ENCODE data around the gene MICAL3. TPM values are rescaled to one million over a fixed set of nuclear protein-coding genes. Genes with fewer than 3 reads are reported as not detected.

Gene MICAL3
- total and polyA plus RNA-seq, 9 of the 15 experiments (the other 6 are each of a cell fraction or from before 2014, with no cell fraction given) = 0.53 to 32.1 (median 12.3) TPM

DNA sequence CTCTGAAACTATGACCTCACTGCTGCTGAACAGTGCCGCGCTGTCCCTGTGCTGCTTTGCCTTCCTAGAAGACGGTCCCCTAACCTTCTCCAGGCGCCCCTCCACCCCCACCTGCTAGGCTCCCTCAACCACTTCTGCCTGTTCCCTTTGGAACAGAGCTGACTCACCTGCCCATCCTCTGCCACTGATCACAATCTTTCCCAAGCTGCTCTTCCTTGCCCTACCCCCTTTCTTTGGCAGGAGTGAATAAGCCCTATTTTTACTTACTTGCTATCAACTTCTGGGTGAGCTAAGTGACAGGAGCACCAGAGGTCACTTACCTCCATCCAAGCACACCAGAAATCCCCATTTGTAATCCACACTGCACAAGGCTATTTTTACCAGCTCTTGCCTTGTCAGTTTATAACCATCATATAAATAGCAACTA lies 134.1 kb downstream of the MICAL3 start:
- ChIA-PET POLR2A (interaction anchor here (0.6 to 1.2 kb wide), 3 partner anchors 10 to 158 kb away, joined by 3 read pairs; no protein-coding TSS in a partner anchor), CTCF (ENCODE audit: low intra/inter-chr PET ratio) (interaction anchor here (2.9 to 3.4 kb wide), 2 partner anchors 61 to 186 kb away, joined by 19 to 21 read pairs; no protein-coding TSS in a partner anchor)
- no peaks in the 10 kb centered on the region for H3K9me1 ChIP-seq (ENCODE audit: control insufficient read depth, insufficient read depth, low read length)
- H3K27ac ChIP-seq (ENCODE audit: extremely low read depth, low read depth, low read length) = no peak overlapping the region
- peak in 2 of 4 experiments; percentile 49 for DNase-seq (ENCODE audit: extremely low read depth in 1 of 4, low spot score in 3 of 4)
- no peaks in the 10 kb centered on the region for H3K9me3 ChIP-seq (replicated peaks; ENCODE audit: control insufficient read depth, insufficient read depth, low read depth, low read length)
- intact Hi-C loops (cut with micrococcal nuclease) (loop anchor here (5.0 kb wide), 1 partner anchor 148 kb away; no protein-coding TSS in a partner anchor), in situ Hi-C loops (cut with MboI) (no loop called here)
- no TSS peak for BruUV-seq (replicated peaks)
- no peak for FAIRE-seq
- H3K4me1 ChIP-seq (replicated peaks in 1 of 2; ENCODE audit: control insufficient read depth in 2 of 2, insufficient read depth in 2 of 2, low read length in 2 of 2) = no peaks in the 10 kb centered on the region
- no peak overlapping the region for H3K4me2 ChIP-seq (ENCODE audit: insufficient read depth, low read length)
- H3K27me3 ChIP-seq (ENCODE audit: control insufficient read depth in 2 of 2, insufficient read depth in 2 of 2, low read length in 2 of 2) = no peaks in the 10 kb centered on the region
- TF ChIP-seq JUND (IDR thresholded peaks at IDR 0.05; ENCODE audit: borderline replicate concordance, low read depth, low read length) (no peak), JUND (tag; IDR thresholded peaks at IDR 0.05; ENCODE audit: borderline replicate concordance, low read depth, low read length) (peak; percentile 28; the same call in 1 of the 3 replicates), FOSL1 (tag; conservative IDR thresholded peaks at IDR 0.05) (peak; percentile 38), PYGO2 (tag; IDR thresholded peaks at IDR 0.05) (no peak), ZNF398 (CRISPR knock-in tag; IDR thresholded peaks at IDR 0.05) (no peak), THRB (CRISPR knock-in tag; conservative IDR thresholded peaks at IDR 0.05) (no peak)
- TF ChIP-seq, protein P1, sequence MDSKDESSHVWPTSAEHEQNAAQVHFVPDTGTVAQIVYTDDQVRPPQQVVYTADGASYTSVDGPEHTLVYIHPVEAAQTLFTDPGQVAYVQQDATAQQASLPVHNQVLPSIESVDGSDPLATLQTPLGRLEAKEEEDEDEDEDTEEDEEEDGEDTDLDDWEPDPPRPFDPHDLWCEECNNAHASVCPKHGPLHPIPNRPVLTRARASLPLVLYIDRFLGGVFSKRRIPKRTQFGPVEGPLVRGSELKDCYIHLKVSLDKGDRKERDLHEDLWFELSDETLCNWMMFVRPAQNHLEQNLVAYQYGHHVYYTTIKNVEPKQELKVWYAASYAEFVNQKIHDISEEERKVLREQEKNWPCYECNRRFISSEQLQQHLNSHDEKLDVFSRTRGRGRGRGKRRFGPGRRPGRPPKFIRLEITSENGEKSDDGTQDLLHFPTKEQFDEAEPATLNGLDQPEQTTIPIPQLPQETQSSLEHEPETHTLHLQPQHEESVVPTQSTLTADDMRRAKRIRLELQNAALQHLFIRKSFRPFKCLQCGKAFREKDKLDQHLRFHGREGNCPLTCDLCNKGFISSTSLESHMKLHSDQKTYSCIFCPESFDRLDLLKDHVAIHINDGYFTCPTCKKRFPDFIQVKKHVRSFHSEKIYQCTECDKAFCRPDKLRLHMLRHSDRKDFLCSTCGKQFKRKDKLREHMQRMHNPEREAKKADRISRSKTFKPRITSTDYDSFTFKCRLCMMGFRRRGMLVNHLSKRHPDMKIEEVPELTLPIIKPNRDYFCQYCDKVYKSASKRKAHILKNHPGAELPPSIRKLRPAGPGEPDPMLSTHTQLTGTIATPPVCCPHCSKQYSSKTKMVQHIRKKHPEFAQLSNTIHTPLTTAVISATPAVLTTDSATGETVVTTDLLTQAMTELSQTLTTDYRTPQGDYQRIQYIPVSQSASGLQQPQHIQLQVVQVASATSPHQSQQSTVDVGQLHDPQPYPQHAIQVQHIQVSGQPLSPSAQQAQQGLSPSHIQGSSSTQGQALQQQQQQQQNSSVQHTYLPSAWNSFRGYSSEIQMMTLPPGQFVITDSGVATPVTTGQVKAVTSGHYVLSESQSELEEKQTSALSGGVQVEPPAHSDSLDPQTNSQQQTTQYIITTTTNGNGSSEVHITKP (IDR thresholded peaks at IDR 0.05; ENCODE audit: partially characterized antibody) = no peak
- TF ChIP-seq, protein P2, sequence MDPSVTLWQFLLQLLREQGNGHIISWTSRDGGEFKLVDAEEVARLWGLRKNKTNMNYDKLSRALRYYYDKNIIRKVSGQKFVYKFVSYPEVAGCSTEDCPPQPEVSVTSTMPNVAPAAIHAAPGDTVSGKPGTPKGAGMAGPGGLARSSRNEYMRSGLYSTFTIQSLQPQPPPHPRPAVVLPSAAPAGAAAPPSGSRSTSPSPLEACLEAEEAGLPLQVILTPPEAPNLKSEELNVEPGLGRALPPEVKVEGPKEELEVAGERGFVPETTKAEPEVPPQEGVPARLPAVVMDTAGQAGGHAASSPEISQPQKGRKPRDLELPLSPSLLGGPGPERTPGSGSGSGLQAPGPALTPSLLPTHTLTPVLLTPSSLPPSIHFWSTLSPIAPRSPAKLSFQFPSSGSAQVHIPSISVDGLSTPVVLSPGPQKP (CRISPR knock-in tag; IDR thresholded peaks at IDR 0.05) = no peak
- H3K9ac ChIP-seq (ENCODE audit: insufficient read depth in 1 of 2, low read depth in 2 of 2, low read length in 2 of 2) = no peak overlapping the region
- no peak for ATAC-seq
- H3K79me2 ChIP-seq (ENCODE audit: control insufficient read depth, insufficient read depth, low read length) = no peaks in the 10 kb centered on the region
- H3K36me3 ChIP-seq (ENCODE audit: control insufficient read depth, insufficient read depth, low read length) = peaks cover 64% of the 10 kb centered on the region
- no peak overlapping the region for H3K4me3 ChIP-seq
- H2AFZ ChIP-seq (ENCODE audit: low read depth, low read length) = no peak overlapping the region
- 83% methylated on average over 4 of the region's 4 CpGs for WGBS (ENCODE audit: insufficient coverage, low coverage, missing lambda C conversion rate)
- no peaks in the 10 kb centered on the region for H4K20me1 ChIP-seq (replicated peaks; ENCODE audit: control insufficient read depth, insufficient read depth, low read length)

Data from K562 (cell line).